GM19099 (cell line): ENCODE results near the gene MRPS24.

ENCODE experiments used
- POLR2A ChIP-seq: IDR thresholded peaks from 3 replicates; pipeline ENCODE4 v1.6.1; 2011; ENCODE audit warnings: low read depth; ENCODE audit not compliant: insufficient read length; ENCODE audit errors: extremely low read depth

Gene MRPS24

GRCh38 chr7:43856316-43856715 is 13.0 kb downstream of the MRPS24 start:
- TF ChIP-seq POLR2A = no peak

GRCh38 chr7:43855176-43855575 is 14.1 kb downstream of the MRPS24 start:
- no peak for TF ChIP-seq POLR2A

GRCh38 chr7:43851805-43852204 is 17.5 kb downstream of the MRPS24 start:
- TF ChIP-seq POLR2A = no peak

- TF ChIP-seq POLR2A = no peak
Measured at GRCh38 chr7:43850348-43851116, 18.8 kb downstream of the MRPS24 start.

- TF ChIP-seq POLR2A = no peak
Measured at GRCh38 chr7:43849047-43849446, 20.3 kb downstream of the MRPS24 start.

GRCh38 chr7:43847496-43847895 is 21.8 kb downstream of the MRPS24 start:
- TF ChIP-seq POLR2A = no peak

- no peak for TF ChIP-seq POLR2A
Measured at GRCh38 chr7:43844662-43845061, 24.7 kb downstream of the MRPS24 start.

- TF ChIP-seq POLR2A = no peak
Measured at GRCh38 chr7:43844257-43844656, 25.1 kb downstream of the MRPS24 start.

- no peak for TF ChIP-seq POLR2A
Measured at GRCh38 chr7:43843296-43843695, 26.0 kb downstream of the MRPS24 start.

- no peak for TF ChIP-seq POLR2A
Measured at GRCh38 chr7:43838201-43838658, 31.1 kb downstream of the MRPS24 start.

GRCh38 chr7:43834463-43835251 is 34.7 kb downstream of the MRPS24 start:
- no peak for TF ChIP-seq POLR2A

- TF ChIP-seq POLR2A = no peak
Measured at GRCh38 chr7:43825391-43825808, 43.9 kb downstream of the MRPS24 start.

GRCh38 chr7:43824963-43825362 is 44.4 kb downstream of the MRPS24 start:
- TF ChIP-seq POLR2A = no peak

- no peak for TF ChIP-seq POLR2A
Measured at GRCh38 chr7:43823941-43824340, 45.4 kb downstream of the MRPS24 start.
